Subcutaneous abdominal adipose tissue (tissue), 5 donors: ENCODE results near the gene COX14.

Source experiments
- H3K27ac ChIP-seq: one replicate; pipeline ENCODE4 v1.7.0; 2013; ENCODE audit warnings: low read depth, mild to moderate bottlenecking, inconsistent platforms, low read length, moderate library complexity
- H3K27me3 ChIP-seq, 5 donors: one replicate each; pipeline ENCODE4 v1.7.0; 2013; ENCODE audit warnings: low read length in 5 of 5, inconsistent platforms in 1 of 5; ENCODE audit not compliant: control insufficient read depth in 5 of 5, insufficient read depth in 4 of 5
- H3K36me3 ChIP-seq, 5 donors: one replicate each; pipeline ENCODE4 v1.7.0; 2013; ENCODE audit warnings: low read length in 5 of 5; ENCODE audit not compliant: control insufficient read depth in 5 of 5, insufficient read depth in 5 of 5
- H3K4me1 ChIP-seq, 5 donors: one replicate each; pipeline ENCODE4 v1.7.0; 2013; ENCODE audit warnings: low read length in 5 of 5, mild to moderate bottlenecking in 3 of 5, moderate library complexity in 1 of 5; ENCODE audit not compliant: control insufficient read depth in 5 of 5, insufficient read depth in 5 of 5
- H3K4me3 ChIP-seq, 5 donors: one replicate each; pipeline ENCODE4 v1.7.0; 2013; ENCODE audit warnings: low read length in 5 of 5, low read depth in 1 of 5
- H3K9ac ChIP-seq, 5 donors: one replicate each; pipeline ENCODE4 v1.7.0; 2013; ENCODE audit warnings: low read length in 5 of 5, mild to moderate bottlenecking in 4 of 5, moderate library complexity in 3 of 5
- H3K9me3 ChIP-seq, 5 donors: one replicate each; pipeline ENCODE4 v1.7.0; 2013; ENCODE audit warnings: low read length in 5 of 5; ENCODE audit not compliant: control insufficient read depth in 5 of 5
- donor health status: healthy.
- donor health status: healthy.
- donor health status: healthy.
- donor health status: healthy.
- donor health status: healthy.

The COX14 gene

GRCh38 chr12:50105913-50106450, 6.1 kb upstream of the COX14 start:
- Histone ChIP-seq H3K9ac (peak overlapping the region; percentile 76 to 93 (median 79)), H3K4me1 (peaks cover 32 to 89% (median 88%) of the 10 kb centered on the region in 5 donors), H3K27me3 (peaks cover 0 to 5% (median 0%) of the 10 kb centered on the region in 5 donors), H3K36me3 (peaks cover 0 to 31% (median 20%) of the 10 kb centered on the region in 5 donors), H3K4me3 (peak overlapping the region; percentile 64 to 97 (median 77)), H3K27ac (peak overlapping the region; percentile 92), H3K9me3 (peaks cover 0 to 3% (median 0%) of the 10 kb centered on the region in 5 donors)

GRCh38 chr12:50106907-50107306, 5.1 kb upstream of the COX14 start:
- peaks cover 0 to 5% (median 0%) of the 10 kb centered on the region in 5 donors for H3K27me3 ChIP-seq
- H3K4me1 ChIP-seq: peaks cover 30 to 90% (median 84%) of the 10 kb centered on the region in 5 donors
- H3K4me3 ChIP-seq: peak overlapping the region; percentile 64 to 97 (median 77)
- peaks cover 0 to 31% (median 18%) of the 10 kb centered on the region in 5 donors for H3K36me3 ChIP-seq
- peaks cover 0 to 3% (median 0%) of the 10 kb centered on the region in 5 donors for H3K9me3 ChIP-seq
- H3K27ac ChIP-seq: peak overlapping the region; percentile 86
- peak overlapping the region in 3 of 5 donors; percentile 44 to 86 (median 79) for H3K9ac ChIP-seq

- H3K27ac ChIP-seq: peak overlapping the region; percentile 86
- H3K4me3 ChIP-seq: peak overlapping the region; percentile 64 to 97 (median 77)
- no peaks in the 10 kb centered on the region for H3K9me3 ChIP-seq
- peaks cover 0 to 31% (median 18%) of the 10 kb centered on the region in 5 donors for H3K36me3 ChIP-seq
- H3K27me3 ChIP-seq: peaks cover 0 to 2% (median 0%) of the 10 kb centered on the region in 5 donors
- H3K9ac ChIP-seq: peak overlapping the region in 3 of 5 donors; percentile 21 to 86 (median 79)
- peaks cover 25 to 89% (median 84%) of the 10 kb centered on the region in 5 donors for H3K4me1 ChIP-seq
These were observed 4.4 kb upstream of the COX14 start for GRCh38 chr12:50107416-50108268.

- Histone ChIP-seq H3K27ac (peak overlapping the region; percentile 86), H3K36me3 (peaks cover 0 to 31% (median 18%) of the 10 kb centered on the region in 5 donors), H3K27me3 (peaks cover 0 to 2% (median 0%) of the 10 kb centered on the region in 5 donors), H3K9me3 (no peaks in the 10 kb centered on the region), H3K4me1 (peaks cover 21 to 84% (median 81%) of the 10 kb centered on the region in 5 donors), H3K4me3 (peak overlapping the region in 1 of 5 donors; percentile 15), H3K9ac (peak overlapping the region in 3 of 5 donors; percentile 2 to 69 (median 10))
These were observed 2.7 kb upstream of the COX14 start for GRCh38 chr12:50109319-50109718.

- Histone ChIP-seq H3K9ac (peak overlapping the region; percentile 0 to 79 (median 60)), H3K4me1 (peaks cover 19 to 81% (median 80%) of the 10 kb centered on the region in 5 donors), H3K4me3 (peak overlapping the region in 4 of 5 donors; percentile 2 to 81 (median 38))
These were observed 1.8 kb upstream of the COX14 start for GRCh38 chr12:50110127-50110761.

GRCh38 chr12:50110762-50111351, 1.2 kb upstream of the COX14 start:
- peak overlapping the region; percentile 0 to 79 (median 60) for H3K9ac ChIP-seq
- peaks cover 0 to 33% (median 23%) of the 10 kb centered on the region in 5 donors for H3K36me3 ChIP-seq
- H3K4me3 ChIP-seq: peak overlapping the region; percentile 14 to 81 (median 32)
- H3K27ac ChIP-seq: peak overlapping the region; percentile 86
- H3K4me1 ChIP-seq: peaks cover 19 to 76% (median 73%) of the 10 kb centered on the region in 5 donors
- H3K9me3 ChIP-seq: no peaks in the 10 kb centered on the region
- no peaks in the 10 kb centered on the region for H3K27me3 ChIP-seq

More at GRCh38 chr12:50110127-50110761, 1.8 kb upstream of the COX14 start:
- Histone ChIP-seq H3K27me3 (no peaks in the 10 kb centered on the region), H3K9me3 (no peaks in the 10 kb centered on the region), H3K27ac (peak overlapping the region; percentile 86), H3K36me3 (peaks cover 0 to 31% (median 18%) of the 10 kb centered on the region in 5 donors)

- Histone ChIP-seq H3K9ac (peak overlapping the region in 2 of 5 donors; percentile 26 to 69), H3K27me3 (no peaks in the 10 kb centered on the region), H3K36me3 (peaks cover 0 to 29% (median 25%) of the 10 kb centered on the region in 5 donors), H3K9me3 (no peaks in the 10 kb centered on the region), H3K4me1 (peaks cover 19 to 75% (median 70%) of the 10 kb centered on the region in 5 donors), H3K4me3 (peak overlapping the region in 4 of 5 donors; percentile 14 to 81 (median 24)), H3K27ac (peak overlapping the region; percentile 86)
These were observed 692 bp upstream of the COX14 start for GRCh38 chr12:50111395-50111692.

- no peaks in the 10 kb centered on the region for H3K27me3 ChIP-seq
- H3K36me3 ChIP-seq: peaks cover 0 to 25% (median 18%) of the 10 kb centered on the region in 5 donors
- H3K4me1 ChIP-seq: peaks cover 19 to 71% (median 58%) of the 10 kb centered on the region in 5 donors
- H3K9ac ChIP-seq: peak overlapping the region; percentile 57 to 100 (median 75)
- peak overlapping the region; percentile 81 to 100 (median 95) for H3K4me3 ChIP-seq
- H3K27ac ChIP-seq: peak overlapping the region; percentile 92
- H3K9me3 ChIP-seq: no peaks in the 10 kb centered on the region
These were observed 601 bp downstream of the COX14 start for GRCh38 chr12:50112456-50113218.
